GM19099 (cell line): ENCODE data around the gene SDR42E2.

Source experiments
- POLR2A ChIP-seq: IDR thresholded peaks from 3 replicates; pipeline ENCODE4 v1.6.1; 2011; ENCODE audit warnings: low read depth; ENCODE audit not compliant: insufficient read length; ENCODE audit errors: extremely low read depth

SDR42E2 gene

GRCh38 chr16:22183901-22184614 is 21.8 kb downstream of the SDR42E2 start:
- TF ChIP-seq POLR2A: no peak

- no peak for TF ChIP-seq POLR2A
Measured at GRCh38 chr16:22184615-22184968, 22.3 kb downstream of the SDR42E2 start.

GRCh38 chr16:22186517-22186916 is 24.2 kb downstream of the SDR42E2 start:
- TF ChIP-seq POLR2A: no peak

GRCh38 chr16:22188267-22188594 is 25.9 kb downstream of the SDR42E2 start:
- TF ChIP-seq POLR2A: no peak

- TF ChIP-seq POLR2A: no peak
Measured at GRCh38 chr16:22188595-22189442, 26.5 kb downstream of the SDR42E2 start.

GRCh38 chr16:22189473-22190080 is 27.3 kb downstream of the SDR42E2 start:
- TF ChIP-seq POLR2A: no peak

- TF ChIP-seq POLR2A: peak; percentile 76
Measured at GRCh38 chr16:22190081-22190775, 27.9 kb downstream of the SDR42E2 start.

GRCh38 chr16:22190776-22191531 is 28.6 kb downstream of the SDR42E2 start:
- TF ChIP-seq POLR2A: peak; percentile 76

GRCh38 chr16:22191532-22192260 is 29.4 kb downstream of the SDR42E2 start:
- TF ChIP-seq POLR2A: no peak

GRCh38 chr16:22192261-22193062 is 30.2 kb downstream of the SDR42E2 start:
- TF ChIP-seq POLR2A: no peak

GRCh38 chr16:22193063-22193411 is 30.7 kb downstream of the SDR42E2 start:
- TF ChIP-seq POLR2A: no peak

GRCh38 chr16:22194707-22195444 is 32.6 kb downstream of the SDR42E2 start:
- TF ChIP-seq POLR2A: no peak

GRCh38 chr16:22195445-22195694 is 33.1 kb downstream of the SDR42E2 start:
- TF ChIP-seq POLR2A: no peak
